Measurements from ENCODE around the gene CLPSL1. TPM values are rescaled to one million over a fixed set of nuclear protein-coding genes. Genes with fewer than 3 reads are reported as not detected.
"Not testable (repeated sequence)": the region's sequence is repeated elsewhere in the genome, so short reads cannot be mapped to it uniquely, and the experiment has no call there.

CLPSL1 gene, protein sequence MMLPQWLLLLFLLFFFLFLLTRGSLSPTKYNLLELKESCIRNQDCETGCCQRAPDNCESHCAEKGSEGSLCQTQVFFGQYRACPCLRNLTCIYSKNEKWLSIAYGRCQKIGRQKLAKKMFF
- total RNA-seq (2014; rRNA removed; shearing (Covaris generic)) = not detected in 2 replicates

DNA sequence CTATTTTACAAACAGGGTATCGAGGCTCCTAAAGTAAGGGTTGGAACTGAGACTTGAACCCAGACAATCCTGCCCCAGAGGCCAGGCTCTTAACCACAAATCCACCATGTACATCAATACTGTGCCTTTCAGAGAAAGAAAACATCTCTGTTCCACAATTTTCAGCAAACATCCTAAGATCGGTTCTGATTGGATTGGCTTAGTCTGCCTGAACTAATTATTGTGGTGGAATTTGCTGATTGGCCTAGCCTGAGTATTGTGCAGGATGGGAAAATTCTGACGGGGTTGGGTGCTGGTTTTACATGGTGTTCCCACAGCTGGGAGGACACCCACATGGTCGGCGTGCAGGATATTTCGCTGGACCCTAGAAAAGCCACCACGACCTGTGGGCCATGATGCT is at the start of gene CLPSL1:
Gene CLPSL1 (plus strand): TSS at position 301 of the 400 bp plus-strand sequence. CDS start 92 bp downstream, at position 393.
- DNase-seq (ENCODE audit: low spot score) = no peak

DNA sequence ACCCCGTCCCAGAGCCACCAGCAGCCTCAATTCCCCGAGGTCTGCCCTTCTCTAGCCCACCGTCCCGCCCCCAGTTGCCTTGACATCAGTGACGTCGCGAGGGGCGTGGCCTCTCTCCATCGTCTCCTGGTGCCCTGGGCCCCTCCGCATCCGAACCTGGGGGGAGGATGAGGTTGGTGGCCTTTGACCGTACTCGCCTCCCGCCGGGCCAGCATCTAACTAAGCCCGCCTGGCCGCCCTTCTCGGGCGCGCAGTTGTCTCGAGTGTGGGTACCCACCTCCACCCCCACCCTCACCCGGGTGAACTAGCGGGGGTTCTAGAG is 49.4 kb upstream of the CLPSL1 start:
- peak; percentile 75 for DNase-seq (ENCODE audit: low spot score)

DNA sequence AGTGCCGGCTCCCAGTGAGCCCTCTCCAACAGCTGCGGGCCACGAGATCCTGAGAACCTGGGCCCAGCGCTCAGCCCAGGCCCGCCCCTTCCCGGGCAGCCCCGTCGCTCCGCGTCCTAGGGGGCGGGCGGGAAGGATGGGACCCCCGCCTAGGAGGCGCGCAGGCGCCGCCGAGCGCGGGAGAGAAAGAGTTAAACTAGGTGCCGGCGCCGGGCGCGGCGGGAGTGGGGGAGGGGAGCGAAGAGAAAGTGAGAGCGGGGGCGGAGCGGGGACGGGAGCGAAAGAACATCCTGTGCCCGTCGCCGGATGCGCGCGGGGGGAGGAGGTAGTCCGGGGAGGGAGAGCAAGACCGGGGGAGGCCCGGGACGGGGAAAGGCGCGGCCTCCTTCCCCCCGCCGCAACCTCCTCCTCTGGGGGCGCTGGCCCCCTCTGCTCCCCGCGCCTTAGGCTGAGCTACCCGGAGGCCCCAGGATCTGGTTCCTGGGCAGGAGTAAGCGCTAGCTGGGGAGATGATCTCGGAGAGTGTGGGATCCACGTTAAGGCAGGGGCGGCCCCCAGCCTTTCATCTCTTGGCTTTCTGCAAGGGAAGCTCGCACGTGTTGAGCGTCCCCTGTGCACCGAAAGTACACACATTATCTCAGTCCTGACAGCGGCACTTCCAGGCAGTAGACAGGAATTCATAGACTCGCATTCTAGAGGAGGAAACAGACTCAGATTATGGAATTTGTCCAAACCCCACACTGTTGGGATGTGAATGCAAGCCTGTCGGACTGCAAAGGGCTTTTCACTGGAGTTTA is 48.9 kb upstream of the CLPSL1 start:
- peak; percentile 74 for DNase-seq (ENCODE audit: low spot score)

DNA sequence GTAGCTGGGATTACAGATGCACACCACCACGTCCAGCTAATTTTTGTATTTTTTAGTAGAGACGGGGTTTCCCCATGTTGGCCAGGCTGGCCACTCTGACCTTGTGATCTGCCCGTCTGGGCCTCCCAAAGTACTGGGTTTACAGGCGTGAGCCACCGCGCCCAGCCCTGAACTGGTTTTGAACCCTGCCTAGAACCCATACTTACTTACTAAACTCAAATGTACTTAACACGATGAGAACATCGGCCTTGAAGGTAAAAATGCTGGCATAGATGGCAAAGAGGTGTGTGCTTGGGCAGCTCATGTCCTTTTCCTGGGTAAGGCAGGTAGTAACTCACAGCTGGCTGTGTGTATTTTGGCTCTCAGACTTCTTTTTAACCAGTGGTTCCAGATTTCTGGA is 47.2 kb upstream of the CLPSL1 start:
- DNase-seq (ENCODE audit: low spot score) = no peak

DNA sequence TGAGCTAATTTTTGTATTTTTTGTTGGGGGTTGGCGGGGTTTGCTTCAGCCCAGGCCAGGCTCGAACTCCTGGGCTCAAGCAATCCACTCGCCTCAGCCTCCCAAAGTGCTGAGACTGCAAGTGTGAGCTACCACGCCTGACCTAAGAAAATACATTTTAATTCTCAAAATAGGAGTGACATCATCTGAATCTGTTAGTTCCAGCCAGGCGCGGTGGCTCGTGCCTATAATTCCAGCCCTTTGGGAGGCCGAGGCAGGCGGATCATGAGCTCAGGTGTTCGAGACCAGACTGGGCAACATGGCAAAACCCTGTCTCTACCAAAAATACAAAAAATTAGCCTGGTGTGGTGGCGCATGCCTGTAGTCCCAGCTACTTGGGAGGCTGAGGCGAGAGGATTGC is 46.5 kb upstream of the CLPSL1 start:
- not testable (repeated sequence) for DNase-seq (ENCODE audit: low spot score)

DNA sequence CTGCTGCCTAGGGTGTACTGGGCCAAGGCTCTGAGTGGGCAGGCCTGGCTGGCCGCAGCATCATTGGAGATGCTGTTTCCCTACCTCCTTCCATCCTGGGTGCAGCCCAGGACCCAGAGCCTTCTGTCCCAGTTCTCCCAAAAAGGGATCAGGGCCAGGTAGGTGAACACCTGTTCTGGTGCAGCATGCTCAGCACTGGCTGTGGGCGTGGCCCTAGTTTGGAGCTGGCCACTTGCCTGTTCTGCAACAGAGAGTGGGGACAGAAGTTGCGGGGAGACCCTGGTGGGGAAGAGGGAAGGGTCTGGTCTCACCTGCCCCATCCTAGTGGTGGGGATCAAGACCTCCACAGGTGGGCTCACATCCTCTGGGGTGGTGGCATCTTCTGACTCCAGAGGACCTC is 45.4 kb upstream of the CLPSL1 start:
- DNase-seq (ENCODE audit: low spot score) = no peak

DNA sequence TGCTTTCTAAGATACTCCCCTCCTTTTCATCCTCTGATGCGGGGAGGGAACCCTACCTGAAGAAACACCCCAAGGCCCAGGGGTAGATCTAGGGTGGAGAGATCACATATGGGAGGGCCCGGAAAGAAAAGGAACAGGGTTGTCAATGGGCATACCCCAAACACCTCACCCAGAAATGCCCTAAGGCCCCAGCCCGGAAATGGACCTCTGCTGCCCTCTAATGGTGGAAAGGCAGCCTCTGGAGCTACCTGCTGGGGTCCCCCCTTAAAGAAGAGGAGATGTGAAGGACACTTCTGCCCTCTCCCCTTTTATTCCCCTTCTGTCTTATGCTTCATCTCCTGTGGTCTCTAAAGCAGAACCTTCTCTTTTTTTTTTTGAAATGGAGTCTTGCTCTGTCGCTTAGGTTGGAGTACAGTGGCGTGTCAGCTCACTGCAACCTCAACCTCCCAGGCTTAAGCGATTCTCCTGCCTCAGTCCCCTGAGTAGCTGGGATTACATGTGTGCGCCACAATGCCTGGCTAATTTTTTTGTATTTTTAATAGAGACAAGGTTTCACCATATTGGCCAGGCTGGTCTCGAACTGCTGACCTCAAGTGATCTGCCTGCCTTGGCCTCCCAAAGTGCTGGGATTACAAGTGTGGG is 44.4 kb upstream of the CLPSL1 start:
- DNase-seq (ENCODE audit: low spot score) = peak; percentile 42

DNA sequence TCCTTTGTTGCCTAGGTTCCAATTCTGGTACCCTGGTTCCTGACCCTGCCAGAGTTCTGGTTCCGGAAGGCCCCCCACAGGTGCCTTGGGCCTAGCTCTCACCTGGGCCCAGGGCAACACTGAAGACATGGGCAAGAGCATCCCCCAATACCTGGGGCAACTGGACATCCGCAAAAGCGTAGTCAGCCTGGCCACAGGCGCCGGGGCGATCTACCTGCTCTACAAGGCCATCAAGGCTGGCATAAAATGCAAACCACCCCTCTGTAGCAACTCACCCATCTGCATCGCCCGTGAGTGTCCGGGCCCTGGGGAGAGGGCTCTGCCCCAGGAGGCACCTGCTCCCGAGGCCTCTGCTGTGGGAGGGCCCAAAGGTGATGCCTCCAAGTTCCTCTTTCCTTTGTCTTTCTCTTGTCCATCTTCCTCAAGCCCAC is 43.8 kb upstream of the CLPSL1 start, which contains the start of gene ARMC12:
Gene ARMC12 (plus strand): TSS at position 51 of the 431 bp plus-strand sequence. CDS start 77 bp downstream, at position 128.
- no peak for DNase-seq (ENCODE audit: low spot score)

DNA sequence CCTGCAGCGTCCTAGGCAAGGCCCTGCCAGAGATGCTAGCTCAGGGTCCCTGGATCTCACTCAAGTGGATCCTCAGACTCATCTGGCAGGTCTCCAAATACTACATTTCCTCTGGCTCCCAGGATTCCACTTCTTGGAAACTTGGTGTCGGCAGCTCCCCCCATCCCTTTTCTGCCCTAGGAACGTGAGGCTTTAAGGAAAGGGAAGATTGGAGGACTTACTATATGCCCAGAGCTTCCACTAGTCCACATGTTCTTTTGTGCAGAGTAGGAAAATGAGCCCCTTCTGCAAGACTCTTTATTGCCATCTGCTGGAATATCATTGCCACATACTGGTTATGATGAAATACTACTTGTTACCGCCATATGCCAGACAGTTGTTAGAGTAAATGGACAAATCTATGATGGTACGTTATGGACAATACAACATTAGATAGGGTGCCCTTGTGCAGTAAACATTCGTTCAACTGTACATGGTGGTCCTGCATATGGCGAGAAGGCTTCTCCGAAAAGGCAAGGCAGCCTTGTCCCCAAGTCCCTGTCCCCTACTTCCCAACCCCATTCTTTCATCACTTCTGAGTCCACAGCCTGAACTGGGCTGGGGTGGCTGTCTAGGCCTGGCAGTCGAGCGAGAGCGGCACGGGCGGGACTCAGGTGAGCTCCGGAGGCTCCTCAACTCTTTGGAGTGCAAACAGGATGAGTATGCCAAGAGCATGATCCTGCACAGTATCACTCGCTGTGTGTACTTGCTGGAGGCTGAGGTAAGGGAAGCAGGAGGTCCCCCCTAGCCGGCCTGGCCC is 43.2 kb upstream of the CLPSL1 start:
- DNase-seq (ENCODE audit: low spot score) = peak; percentile 64

DNA sequence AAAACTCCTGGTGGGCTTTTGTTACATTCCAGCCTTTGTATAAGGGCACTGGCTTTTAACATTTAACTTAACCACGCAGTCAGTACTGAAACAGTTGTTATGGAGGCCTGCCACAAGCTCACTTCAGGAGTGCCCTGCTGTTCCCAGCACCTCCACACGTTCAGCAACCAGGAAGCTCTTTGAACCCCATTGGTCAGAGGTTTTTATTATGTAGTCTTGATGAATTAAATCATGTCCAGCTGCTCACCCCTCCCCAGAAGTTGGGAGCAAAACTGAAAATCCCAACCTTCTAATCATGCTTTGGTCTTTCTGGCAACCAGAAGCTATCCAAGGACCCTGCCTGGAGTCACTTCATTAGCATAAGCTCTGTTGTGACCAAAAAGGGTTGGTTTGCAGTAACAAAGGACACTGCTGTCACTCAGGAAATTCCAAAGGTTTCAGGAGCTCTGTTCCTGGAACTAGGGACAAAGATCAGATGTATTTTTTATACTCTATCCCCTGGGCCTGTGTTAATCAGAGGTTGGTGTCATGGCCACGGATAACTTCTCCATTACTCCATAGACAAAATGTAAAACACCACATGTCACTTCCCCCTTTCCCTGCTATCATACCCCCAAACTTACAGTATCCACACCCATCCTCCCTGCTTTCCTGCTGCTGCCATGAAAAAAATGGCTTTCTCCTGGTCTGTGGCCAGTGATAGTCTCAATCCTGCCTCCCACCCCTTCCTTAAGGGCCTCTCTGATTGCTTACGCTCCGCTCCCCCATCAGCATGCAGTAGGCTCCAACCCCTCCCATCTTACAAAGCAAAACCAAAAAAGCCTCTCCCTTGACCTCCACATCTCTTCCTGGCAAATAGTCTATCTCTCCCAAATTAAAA is 40.9 kb upstream of the CLPSL1 start:
- DNase-seq (ENCODE audit: low spot score) = no peak

DNA sequence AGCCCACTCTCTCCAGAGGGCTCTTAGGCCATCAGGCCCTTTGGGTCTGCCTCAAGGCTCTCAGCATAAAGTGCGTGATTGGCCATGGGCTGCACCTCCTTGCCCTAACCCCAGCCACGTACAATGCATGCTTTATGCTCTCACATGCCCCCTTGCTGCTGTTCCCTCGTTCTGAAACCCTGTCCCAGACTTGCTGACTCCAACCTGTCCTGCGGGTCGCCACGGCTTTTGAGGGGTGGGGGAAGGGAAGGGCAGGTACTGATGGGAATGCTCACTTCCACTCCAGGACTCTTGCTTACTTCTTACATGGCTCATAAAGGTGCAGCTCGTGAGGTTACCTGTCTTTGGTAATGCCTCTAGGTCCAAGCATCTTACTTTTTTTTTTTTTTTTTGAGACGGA is 38.0 kb upstream of the CLPSL1 start:
- no peak for DNase-seq (ENCODE audit: low spot score)

DNA sequence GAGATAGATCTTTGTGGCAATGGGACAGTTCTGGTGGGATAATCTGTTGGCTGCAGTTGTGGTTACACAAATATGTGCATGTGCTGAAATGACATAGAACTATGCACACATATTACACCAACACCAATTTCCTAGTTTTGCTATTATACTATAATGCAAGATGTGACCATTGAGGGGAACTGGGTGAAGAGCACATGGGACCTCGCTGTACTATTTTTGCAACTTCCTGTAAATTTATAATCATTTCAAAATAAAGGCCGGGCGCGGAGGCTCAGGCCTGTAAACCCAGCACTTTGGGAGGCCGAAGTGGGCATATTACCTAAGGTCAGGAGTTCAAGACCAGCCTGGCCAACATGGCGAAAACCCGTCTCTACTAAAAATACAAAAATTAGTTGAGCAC is 35.3 kb upstream of the CLPSL1 start:
- no peak for DNase-seq (ENCODE audit: low spot score)

DNA sequence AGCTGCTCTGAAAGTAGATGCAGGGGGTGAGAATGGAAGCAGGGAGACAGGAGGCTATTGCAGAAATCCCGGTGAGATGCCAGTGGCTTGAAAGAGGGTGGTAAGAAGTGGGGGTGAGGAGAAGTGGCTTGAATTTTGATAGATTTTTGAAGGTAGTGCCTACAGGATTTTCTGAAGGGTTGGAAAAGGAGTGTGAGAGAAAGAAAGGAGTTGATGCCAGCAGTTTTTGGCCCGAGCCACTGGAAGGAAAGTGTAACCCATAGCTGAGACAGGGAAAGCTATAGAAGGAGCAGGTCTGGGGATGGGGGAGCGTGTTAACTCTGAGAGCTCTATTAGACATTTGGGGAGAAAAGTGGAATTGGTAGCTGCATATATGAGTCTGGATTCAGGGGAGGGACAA is 34.3 kb upstream of the CLPSL1 start:
- DNase-seq (ENCODE audit: low spot score) = no peak

DNA sequence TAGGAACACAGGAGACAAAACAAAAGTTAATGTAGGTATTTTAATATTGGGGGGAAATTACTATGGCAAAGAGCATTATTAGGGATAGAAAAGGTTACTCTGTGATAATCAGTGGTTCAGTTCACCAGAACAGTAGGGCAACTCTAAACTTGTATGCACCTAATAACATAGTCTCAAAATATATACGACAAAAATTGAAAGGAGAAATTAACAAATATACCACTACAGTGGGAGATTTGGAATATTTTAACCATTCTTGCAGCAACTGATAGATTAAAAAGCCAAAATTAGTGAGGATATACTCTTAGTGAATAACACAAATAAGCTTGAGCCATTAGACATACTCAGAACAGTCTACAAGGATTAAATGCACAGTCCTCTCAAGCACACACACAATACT is 32.9 kb upstream of the CLPSL1 start:
- DNase-seq (ENCODE audit: low spot score) = no peak

DNA sequence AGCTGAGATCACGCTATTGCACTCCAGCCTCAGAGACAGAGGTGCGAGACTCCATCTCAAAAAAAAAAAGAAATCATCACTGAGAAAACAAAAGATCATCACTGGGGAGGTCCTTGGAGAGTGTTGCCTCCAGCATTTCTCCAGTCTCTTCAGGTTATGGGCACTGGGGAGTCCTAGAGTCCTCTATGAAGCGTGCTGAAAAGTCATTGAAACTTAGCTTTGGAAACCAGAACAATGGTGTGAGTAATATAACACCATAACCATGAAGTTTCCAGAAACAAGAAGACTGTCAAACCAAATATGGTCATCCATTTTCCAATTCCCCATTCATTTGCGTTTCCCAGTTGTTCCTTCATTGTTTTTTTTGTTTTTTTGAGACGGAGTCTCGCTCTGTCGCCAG is 30.3 kb upstream of the CLPSL1 start:
- no peak for DNase-seq (ENCODE audit: low spot score)

DNA sequence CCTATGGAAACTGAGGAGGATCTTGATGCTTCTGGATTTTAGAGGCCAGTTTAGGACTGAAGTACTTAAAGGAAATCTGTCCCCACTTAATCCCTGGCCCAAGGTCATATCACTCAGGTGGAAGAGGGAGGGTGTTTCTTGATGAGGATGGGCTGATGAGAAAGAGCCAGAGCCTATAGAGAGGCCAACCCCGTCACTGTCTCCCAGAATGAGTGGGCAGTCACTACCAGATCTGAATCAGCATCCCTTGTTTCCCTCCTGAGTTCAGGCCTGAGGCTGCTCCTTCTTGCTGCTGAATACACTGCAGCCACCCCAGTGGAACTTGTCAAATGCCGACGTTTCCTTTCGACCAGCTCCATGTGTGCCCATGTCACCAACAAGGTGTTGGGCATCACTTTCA is 29.2 kb upstream of the CLPSL1 start:
- DNase-seq (ENCODE audit: low spot score) = no peak

DNA sequence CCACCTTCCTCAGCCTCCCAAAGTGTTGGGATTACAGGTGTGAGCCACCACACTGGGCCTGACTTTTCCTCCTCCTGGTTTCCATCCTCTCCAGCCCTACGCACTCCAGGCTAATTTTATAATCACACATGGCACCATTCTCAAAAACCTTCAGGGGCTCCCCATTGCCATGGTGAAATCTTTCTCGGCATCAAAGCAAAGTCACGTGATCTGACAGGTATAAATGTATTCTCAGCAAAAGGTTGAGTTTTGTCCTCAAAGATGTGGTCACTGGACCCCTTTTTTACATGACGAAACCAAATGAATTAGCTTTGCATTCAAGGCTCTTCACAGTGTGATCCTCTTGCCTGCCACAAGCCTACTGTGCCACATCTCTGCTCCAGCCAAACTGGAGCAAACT is 28.5 kb upstream of the CLPSL1 start:
- no peak for DNase-seq (ENCODE audit: low spot score)

DNA sequence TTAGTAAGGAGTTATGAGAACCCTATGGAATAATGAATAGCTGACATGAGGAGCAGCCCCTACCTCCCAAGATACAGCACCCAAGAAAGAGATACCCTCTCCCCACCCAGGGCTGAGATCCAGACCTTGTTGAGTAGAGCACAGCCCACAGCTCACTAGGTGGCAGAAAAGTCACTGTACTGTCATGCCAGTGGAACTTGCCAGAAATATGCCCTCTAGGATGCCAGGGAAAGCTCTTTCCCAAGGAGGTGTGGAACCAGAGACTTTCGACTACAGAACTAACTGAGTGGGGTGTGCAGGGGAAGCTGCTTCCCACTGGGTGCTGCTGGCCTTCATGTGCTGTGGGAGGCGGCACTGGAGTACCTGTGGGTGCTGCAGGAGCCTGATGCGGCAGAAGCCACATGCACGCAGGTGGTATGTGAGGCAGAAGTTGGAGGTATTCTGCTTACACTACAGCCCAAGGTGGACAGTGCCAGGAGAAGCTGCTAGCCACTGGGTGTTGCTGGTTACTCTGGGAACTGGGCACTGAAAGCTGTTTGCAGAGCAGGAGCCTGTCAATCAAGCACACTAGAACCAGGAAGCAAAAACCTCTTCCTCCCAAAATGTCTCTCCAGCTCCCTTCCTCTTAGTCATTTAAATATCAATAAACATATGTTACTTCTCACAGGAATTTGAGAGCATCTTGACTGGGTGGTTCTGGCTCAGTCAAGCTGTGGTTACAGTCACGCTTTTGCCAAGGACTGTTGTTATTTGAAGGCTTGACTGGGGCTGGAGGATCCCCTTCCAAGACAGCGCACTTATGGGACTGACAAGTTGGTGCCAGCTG is 26.2 kb upstream of the CLPSL1 start:
- DNase-seq (ENCODE audit: low spot score) = no peak

DNA sequence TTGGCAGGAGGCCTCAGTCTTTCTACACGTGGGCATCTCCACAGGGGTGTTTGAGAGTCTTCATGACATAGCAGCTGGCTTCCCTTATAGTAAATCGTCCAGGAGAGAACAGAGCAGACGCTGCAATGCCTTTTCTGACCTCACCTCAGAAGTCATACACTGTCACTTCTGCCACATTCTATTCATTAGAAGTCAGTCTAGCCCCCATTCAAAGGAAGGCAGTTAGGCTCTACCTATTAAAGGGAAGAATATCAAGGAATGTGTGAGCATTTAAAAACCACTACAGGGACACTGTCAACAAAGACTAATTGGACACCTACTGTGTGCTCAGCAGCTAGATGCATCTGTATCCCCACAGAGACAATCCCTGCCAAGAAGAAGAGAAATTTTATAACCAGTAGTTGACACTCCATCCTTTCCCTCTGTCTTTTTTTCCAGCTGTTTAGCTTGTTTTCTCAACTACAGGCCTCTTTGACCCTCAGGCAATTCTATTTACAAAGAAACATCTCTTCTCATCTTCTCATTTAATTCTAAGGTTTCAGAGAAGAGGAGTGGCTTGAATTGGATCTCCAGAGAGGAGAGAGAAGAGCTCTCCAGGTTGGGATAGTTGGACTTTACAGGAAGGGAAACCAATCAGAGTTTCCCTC is 25.4 kb upstream of the CLPSL1 start:
- DNase-seq (ENCODE audit: low spot score) = no peak

Measured in A172 (cell line).